ENCODE results near the gene IQSEC3. TPM values are rescaled to one million over a fixed set of nuclear protein-coding genes. Genes with fewer than 3 reads are reported as not detected.
A peak's percentile ranks its signal among the peaks of the same experiment; 100 is the strongest.

IQSEC3 gene
- total and polyA plus RNA-seq, 2 experiments from 2014 or later, result 0.70 to 2.7 TPM

- Histone ChIP-seq H3K27ac (peak overlapping the region; percentile 93), H4K20me1 (ENCODE audit: insufficient read depth, poor library complexity, severe bottlenecking) (no peaks in the 10 kb centered on the region), H3K4me1 (ENCODE audit: insufficient read depth) (peaks cover 50% of the 10 kb centered on the region), H3K36me3 (replicated peaks; ENCODE audit: insufficient read depth, low read depth) (no peaks in the 10 kb centered on the region), H3K79me2 (no peaks in the 10 kb centered on the region), H3K9me2 (replicated peaks; ENCODE audit: insufficient read depth) (no peaks in the 10 kb centered on the region), H2AFZ (no peak overlapping the region), H3K27me3 (no peaks in the 10 kb centered on the region), H3K4me3 (no peak overlapping the region), H3K4me2 (peak overlapping the region; percentile 43), H3K9me3 (ENCODE audit: low read depth) (no peaks in the 10 kb centered on the region)
- DNase-seq (ENCODE audit: low spot score), result no peak
- no peak for TF ChIP-seq EZH2 (IDR thresholded peaks at IDR 0.05; ENCODE audit: borderline replicate concordance)
- no peak for TF ChIP-seq EZH2phosphoT487 (IDR thresholded peaks at IDR 0.05; ENCODE audit: low read depth, severe bottlenecking, unreplicated experiment)
- TF ChIP-seq CTCF (IDR thresholded peaks at IDR 0.05; ENCODE audit: poor library complexity), result no peak
- WGBS (ENCODE audit: low lambda C conversion rate, missing lambda C conversion rate), result 85% methylated on average over 14 of the region's 15 CpGs
Observed at GRCh38 chr12:165862-166368, 99.3 kb downstream of the IQSEC3 start.

GRCh38 chr12:166425-167075 is 100.0 kb downstream of the IQSEC3 start:
- no peak for DNase-seq (ENCODE audit: low spot score)
- H3K27me3 ChIP-seq, result no peaks in the 10 kb centered on the region
- no peak for TF ChIP-seq EZH2phosphoT487 (IDR thresholded peaks at IDR 0.05; ENCODE audit: low read depth, severe bottlenecking, unreplicated experiment)
- no peak for TF ChIP-seq CTCF (IDR thresholded peaks at IDR 0.05; ENCODE audit: poor library complexity)
- TF ChIP-seq EZH2 (IDR thresholded peaks at IDR 0.05; ENCODE audit: borderline replicate concordance), result no peak
- peaks cover 50% of the 10 kb centered on the region for H3K4me1 ChIP-seq (ENCODE audit: insufficient read depth)
- H4K20me1 ChIP-seq (ENCODE audit: insufficient read depth, poor library complexity, severe bottlenecking), result no peaks in the 10 kb centered on the region
- no peaks in the 10 kb centered on the region for H3K36me3 ChIP-seq (replicated peaks; ENCODE audit: insufficient read depth, low read depth)
- H3K9me3 ChIP-seq (ENCODE audit: low read depth), result no peaks in the 10 kb centered on the region
- no peaks in the 10 kb centered on the region for H3K9me2 ChIP-seq (replicated peaks; ENCODE audit: insufficient read depth)
- H3K27ac ChIP-seq, result peak overlapping the region; percentile 93
- H3K79me2 ChIP-seq, result no peaks in the 10 kb centered on the region
- H3K4me2 ChIP-seq, result peak overlapping the region; percentile 43
- no peak overlapping the region for H3K4me3 ChIP-seq
- H2AFZ ChIP-seq, result no peak overlapping the region
- 76% methylated on average over 11 of the region's 11 CpGs for WGBS (ENCODE audit: low lambda C conversion rate, missing lambda C conversion rate)

DNA sequence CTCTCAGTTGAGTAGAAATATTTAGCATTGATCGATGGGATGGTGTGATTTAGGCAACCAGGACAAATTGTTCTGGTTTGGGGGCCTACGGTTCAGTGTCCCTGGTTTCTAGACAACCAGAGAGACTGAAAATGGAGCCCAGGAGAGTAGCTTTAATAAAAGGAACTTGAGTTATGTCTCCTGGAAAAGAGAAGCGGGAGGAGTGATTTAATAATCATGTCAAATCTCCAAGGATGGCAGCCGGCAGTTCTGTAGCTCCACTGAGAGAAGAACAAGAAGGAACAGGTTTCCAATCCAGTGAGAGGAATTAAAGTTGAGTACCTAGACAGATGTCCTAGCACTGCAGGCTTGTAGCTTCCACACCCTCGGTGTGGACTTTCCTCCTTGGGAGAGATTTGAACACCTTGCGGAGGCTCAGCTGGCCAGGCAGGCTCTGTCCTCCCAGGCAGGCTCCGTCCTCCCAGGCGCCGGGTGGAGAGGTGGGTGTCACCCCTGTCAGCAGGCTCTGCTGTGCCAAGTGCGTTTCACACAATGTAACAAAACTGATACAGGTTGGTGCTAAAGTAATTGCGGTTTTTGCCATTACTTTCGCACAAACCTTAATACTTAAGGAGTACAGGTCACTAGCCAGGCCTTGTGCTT is 101.5 kb downstream of the IQSEC3 start:
- no peak for DNase-seq (ENCODE audit: low spot score)
- H3K9me3 ChIP-seq (ENCODE audit: low read depth), result no peaks in the 10 kb centered on the region
- peak overlapping the region; percentile 24 for H3K4me2 ChIP-seq
- H3K27me3 ChIP-seq, result no peaks in the 10 kb centered on the region
- H3K9me2 ChIP-seq (replicated peaks; ENCODE audit: insufficient read depth), result no peaks in the 10 kb centered on the region
- H3K27ac ChIP-seq, result peak overlapping the region; percentile 93
- WGBS (ENCODE audit: low lambda C conversion rate, missing lambda C conversion rate), result 90% methylated on average over 12 of the region's 12 CpGs
- peaks cover 50% of the 10 kb centered on the region for H3K4me1 ChIP-seq (ENCODE audit: insufficient read depth)
- H4K20me1 ChIP-seq (ENCODE audit: insufficient read depth, poor library complexity, severe bottlenecking), result no peaks in the 10 kb centered on the region
- no peak overlapping the region for H2AFZ ChIP-seq
- TF ChIP-seq EZH2 (IDR thresholded peaks at IDR 0.05; ENCODE audit: borderline replicate concordance) (no peak), CTCF (IDR thresholded peaks at IDR 0.05; ENCODE audit: poor library complexity) (no peak), EZH2phosphoT487 (IDR thresholded peaks at IDR 0.05; ENCODE audit: low read depth, severe bottlenecking, unreplicated experiment) (no peak)
- H3K36me3 ChIP-seq (replicated peaks; ENCODE audit: insufficient read depth, low read depth), result no peaks in the 10 kb centered on the region
- H3K4me3 ChIP-seq, result no peak overlapping the region
- H3K79me2 ChIP-seq, result no peaks in the 10 kb centered on the region
